ENCODE data around the gene LHFPL3.

GRCh38 chr7:104652434-104652833, 324.0 kb downstream of the LHFPL3 start:
- TF ChIP-seq, protein P1, sequence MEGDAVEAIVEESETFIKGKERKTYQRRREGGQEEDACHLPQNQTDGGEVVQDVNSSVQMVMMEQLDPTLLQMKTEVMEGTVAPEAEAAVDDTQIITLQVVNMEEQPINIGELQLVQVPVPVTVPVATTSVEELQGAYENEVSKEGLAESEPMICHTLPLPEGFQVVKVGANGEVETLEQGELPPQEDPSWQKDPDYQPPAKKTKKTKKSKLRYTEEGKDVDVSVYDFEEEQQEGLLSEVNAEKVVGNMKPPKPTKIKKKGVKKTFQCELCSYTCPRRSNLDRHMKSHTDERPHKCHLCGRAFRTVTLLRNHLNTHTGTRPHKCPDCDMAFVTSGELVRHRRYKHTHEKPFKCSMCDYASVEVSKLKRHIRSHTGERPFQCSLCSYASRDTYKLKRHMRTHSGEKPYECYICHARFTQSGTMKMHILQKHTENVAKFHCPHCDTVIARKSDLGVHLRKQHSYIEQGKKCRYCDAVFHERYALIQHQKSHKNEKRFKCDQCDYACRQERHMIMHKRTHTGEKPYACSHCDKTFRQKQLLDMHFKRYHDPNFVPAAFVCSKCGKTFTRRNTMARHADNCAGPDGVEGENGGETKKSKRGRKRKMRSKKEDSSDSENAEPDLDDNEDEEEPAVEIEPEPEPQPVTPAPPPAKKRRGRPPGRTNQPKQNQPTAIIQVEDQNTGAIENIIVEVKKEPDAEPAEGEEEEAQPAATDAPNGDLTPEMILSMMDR (conservative IDR thresholded peaks at IDR 0.05 in 1 of 2, IDR thresholded peaks at IDR 0.05 in 1 of 2; ENCODE audit: low read depth in 1 of 2, low read length in 2 of 2): no peak
- TF ChIP-seq EZH2 (IDR thresholded peaks at IDR 0.05; ENCODE audit: low read length, missing control alignments): no peak

Measured in fibroblast of lung (primary cell).